Activated CD4-positive, alpha-beta T cell treated with anti-CD3 and anti-CD28 coated beads for 36 hours (primary cell): ENCODE results near the gene NMB. TPM values are rescaled to one million over a fixed set of nuclear protein-coding genes. Genes with fewer than 3 reads are reported as not detected.
"Not testable (repeated sequence)": the region's sequence is repeated elsewhere in the genome, so short reads cannot be mapped to it uniquely, and the experiment has no call there.

ENCODE experiments used
- ATAC-seq: fragments of 200-7000 bp; cut with Tn5 transposase; one replicate; pipeline ENCODE4 v1.10.0; 2021; ENCODE audit warnings: mild to moderate bottlenecking, moderate library complexity
- CTCF ChIA-PET: fragments of 350-600 bp; sonication (Branson Sonifier 250); formaldehyde crosslinking; loops from one replicate; lab custom pipeline; 2021; ENCODE audit warnings: antibody characterized with exemption; lab: Charles Lee
- POLR2A ChIA-PET: fragments of 350-600 bp; sonication (Branson Sonifier 250); formaldehyde crosslinking; loops from one replicate; lab custom pipeline; 2021; ENCODE audit warnings: antibody characterized with exemption, inconsistent platforms; lab: Charles Lee
- DNase-seq: peaks from one replicate; pipeline ENCODE4 v3.0.0-alpha.2; 2020
- H3K27ac Mint-ChIP-seq: one replicate; pipeline ENCODE4 v1.8.0; 2021; ENCODE audit warnings: mixed read lengths
- H3K27me3 Mint-ChIP-seq: one replicate; pipeline ENCODE4 v1.8.0; 2021; ENCODE audit warnings: mixed read lengths
- H3K36me3 Mint-ChIP-seq: one replicate; pipeline ENCODE4 v1.8.0; 2021; ENCODE audit warnings: low read depth, mixed read lengths
- H3K4me1 Mint-ChIP-seq: one replicate; pipeline ENCODE4 v1.8.0; 2021; ENCODE audit warnings: mixed read lengths
- H3K4me3 Mint-ChIP-seq: one replicate; pipeline ENCODE4 v1.8.0; 2021; ENCODE audit warnings: mild to moderate bottlenecking, moderate library complexity, mixed read lengths
- H3K9me3 Mint-ChIP-seq: one replicate; pipeline ENCODE4 v1.8.0; 2021; ENCODE audit warnings: low read depth, mixed read lengths
- intact Hi-C, 2 experiments: fragments of 100-400 bp; cut with DNase I in 1 of 2; cut with micrococcal nuclease in 1 of 2; formaldehyde crosslinking; loops; one replicate each; pipeline versions ENCODE4 v1.14.2 to v1.15.1; 2022 to 2024; cut with DNase I, micrococcal nuclease
- total RNA-seq, 2 experiments: library from RNA; stranded (reverse); gene quantifications; one replicate each; pipeline ENCODE4 v1.2.3, GENCODE V29; 2021

Gene NMB, protein sequence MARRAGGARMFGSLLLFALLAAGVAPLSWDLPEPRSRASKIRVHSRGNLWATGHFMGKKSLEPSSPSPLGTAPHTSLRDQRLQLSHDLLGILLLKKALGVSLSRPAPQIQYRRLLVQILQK
- total RNA-seq, result 1 to 10 TPM; 2.7 to 4.0 TPM

DNA sequence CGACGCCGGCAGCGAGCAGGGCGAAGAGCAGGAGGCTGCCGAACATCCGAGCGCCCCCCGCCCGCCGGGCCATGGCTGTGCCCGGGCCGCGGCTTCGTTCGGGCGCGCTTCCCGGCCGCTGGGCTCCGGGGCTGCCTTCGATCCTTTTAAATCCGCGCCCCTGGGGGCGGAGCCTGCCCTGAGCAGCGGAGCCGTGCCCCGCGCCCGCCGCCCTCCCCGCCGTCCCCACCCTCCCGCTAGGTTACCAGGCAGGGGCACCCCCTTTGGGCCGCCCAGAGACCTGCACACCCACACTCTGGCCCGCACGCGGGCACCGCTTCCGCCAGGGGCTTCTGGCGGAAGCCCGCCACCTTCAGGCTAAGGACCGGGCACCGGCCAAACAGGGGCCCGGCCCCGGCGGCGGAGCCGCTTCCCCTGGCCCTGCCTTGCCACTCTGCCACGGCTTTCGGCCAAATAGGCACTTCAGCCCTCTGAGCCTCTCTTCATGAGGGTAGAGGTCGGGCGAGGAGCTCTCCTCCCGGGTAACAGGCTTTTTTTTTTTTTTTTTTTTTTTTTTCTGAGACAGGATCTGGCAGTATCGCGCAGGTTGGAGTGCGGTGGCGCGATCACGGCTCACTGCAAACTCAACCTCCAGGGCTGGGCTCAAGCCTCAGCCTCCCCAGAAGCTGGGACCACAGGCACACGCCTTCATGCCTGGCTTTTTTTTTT, at the start of gene NMB:
NMB (minus strand) TSS at position 120 of the 708 bp plus-strand sequence; CDS start at position 73, 47 bp downstream.
- DNase-seq (peak; percentile 89), ATAC-seq (peak; percentile 56)
- H3K9me3 Mint-ChIP-seq, result no peaks in the 10 kb centered on the region
- no peaks in the 10 kb centered on the region for H3K27me3 Mint-ChIP-seq
- CTCF ChIA-PET, result interaction anchor here (0.6 to 1.3 kb wide), 9 partner anchors 15 to 310 kb away, joined by 3 to 6 read pairs (median 3); no protein-coding TSS in a partner anchor
- H3K4me3 Mint-ChIP-seq, result peak within 1 kb of the TSS; percentile 69
- H3K27ac Mint-ChIP-seq, result peak within 1 kb of the TSS; percentile 66
- peaks cover 30% of the 10 kb centered on the region for H3K4me1 Mint-ChIP-seq
- intact Hi-C loops, result loop anchor here in 1 of 2 experiments (1.0 kb wide), 4 partner anchors 58 to 90 kb away; partner anchors contain the start of genes SEC11A and ZNF592
- POLR2A ChIA-PET, result interaction anchor here (0.6 to 1.0 kb wide), 4 partner anchors 48 to 116 kb away, joined by 3 to 4 read pairs (median 4); no protein-coding TSS in a partner anchor
- peaks cover under 1% of the 10 kb centered on the region for H3K36me3 Mint-ChIP-seq

DNA sequence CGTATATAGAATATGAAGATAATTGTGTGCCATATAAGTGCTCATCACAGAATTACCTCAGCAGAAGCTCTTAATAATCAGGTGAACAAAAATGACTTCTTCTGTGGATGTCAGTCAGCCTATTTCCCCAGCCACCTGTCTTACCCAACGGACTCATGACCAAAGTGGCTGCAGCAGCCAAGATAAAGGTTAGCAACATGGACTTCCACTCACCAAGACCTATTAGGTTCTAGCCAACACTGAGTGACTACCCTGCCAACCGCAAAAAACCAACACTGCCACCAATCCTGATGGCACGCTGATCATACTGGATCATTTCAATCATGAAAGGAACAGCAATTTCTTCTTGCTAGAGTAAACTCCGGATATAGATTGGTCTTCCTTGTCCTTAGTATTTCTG, 45.8 kb upstream of the NMB start:
- H3K27ac Mint-ChIP-seq, result no peak overlapping the region
- peaks cover 19% of the 10 kb centered on the region for H3K36me3 Mint-ChIP-seq
- ATAC-seq (no peak), DNase-seq (no peak)
- ChIA-PET CTCF (interaction anchor here (0.7 to 1.8 kb wide), 3 partner anchors 9 to 48 kb away, joined by 3 to 4 read pairs (median 3); partner anchors contain the start of gene SEC11A), POLR2A (no interaction called here)
- peaks cover 61% of the 10 kb centered on the region for H3K4me1 Mint-ChIP-seq
- intact Hi-C loops, result no loop called here
- H3K4me3 Mint-ChIP-seq, result no peak overlapping the region
- H3K9me3 Mint-ChIP-seq, result no peaks in the 10 kb centered on the region
- no peaks in the 10 kb centered on the region for H3K27me3 Mint-ChIP-seq

- no peaks in the 10 kb centered on the region for H3K27me3 Mint-ChIP-seq
- H3K27ac Mint-ChIP-seq, result no peak overlapping the region
- no peaks in the 10 kb centered on the region for H3K9me3 Mint-ChIP-seq
- CTCF ChIA-PET, result interaction anchor here (0.6 to 1.8 kb wide), 5 partner anchors 10 to 68 kb away, joined by 3 to 4 read pairs (median 4); no protein-coding TSS in a partner anchor
- POLR2A ChIA-PET, result interaction anchor here (0.7 kb wide), 1 partner anchor 34 kb away, joined by 9 read pairs; no protein-coding TSS in a partner anchor
- H3K4me3 Mint-ChIP-seq, result no peak overlapping the region
- ATAC-seq, result peak; percentile 63
- H3K36me3 Mint-ChIP-seq, result peaks cover 12% of the 10 kb centered on the region
- no peak for DNase-seq
- intact Hi-C loops, result no loop called here
- peaks cover 60% of the 10 kb centered on the region for H3K4me1 Mint-ChIP-seq
These were observed 45.0 kb upstream of the NMB start for GRCh38 chr15:84702961-84703482.

- CTCF ChIA-PET, result no interaction called here
- intact Hi-C loops, result no loop called here
- peak overlapping the region; percentile 13 for H3K4me3 Mint-ChIP-seq
These were observed 41.7 kb upstream of the NMB start for GRCh38 chr15:84699538-84700191.

GRCh38 chr15:84697236-84697990, 39.4 kb upstream of the NMB start:
- no peak overlapping the region for H3K4me3 Mint-ChIP-seq
- POLR2A ChIA-PET, result no interaction called here
- CTCF ChIA-PET, result interaction anchor here (0.7 to 1.0 kb wide), 5 partner anchors 26 to 375 kb away, joined by 3 to 5 read pairs (median 4); no protein-coding TSS in a partner anchor
- intact Hi-C loops, result no loop called here
- H3K4me1 Mint-ChIP-seq, result peaks cover 46% of the 10 kb centered on the region
- H3K27me3 Mint-ChIP-seq, result no peaks in the 10 kb centered on the region
- ATAC-seq, result no peak
- DNase-seq, result no peak
- no peak overlapping the region for H3K27ac Mint-ChIP-seq
- peaks cover 7% of the 10 kb centered on the region for H3K36me3 Mint-ChIP-seq
- H3K9me3 Mint-ChIP-seq, result no peaks in the 10 kb centered on the region

More at GRCh38 chr15:84699538-84700191, 41.7 kb upstream of the NMB start:
- no peaks in the 10 kb centered on the region for H3K9me3 Mint-ChIP-seq
- H3K27ac Mint-ChIP-seq, result peak overlapping the region; percentile 76
- no peaks in the 10 kb centered on the region for H3K27me3 Mint-ChIP-seq
- peaks cover 10% of the 10 kb centered on the region for H3K36me3 Mint-ChIP-seq
- peaks cover 63% of the 10 kb centered on the region for H3K4me1 Mint-ChIP-seq
- POLR2A ChIA-PET, result interaction anchor here (0.6 kb wide), 1 partner anchor 108 kb away, joined by 3 read pairs; no protein-coding TSS in a partner anchor
- peak; percentile 24 for DNase-seq
- ATAC-seq, result peak; percentile 76

GRCh38 chr15:84696757-84697156, 38.8 kb upstream of the NMB start:
- no peak for ATAC-seq
- CTCF ChIA-PET, result interaction anchor here (1.0 kb wide), 1 partner anchor 51 kb away, joined by 4 read pairs; no protein-coding TSS in a partner anchor
- Mint-ChIP-seq H3K36me3 (peaks cover 7% of the 10 kb centered on the region), H3K27ac (no peak overlapping the region), H3K9me3 (no peaks in the 10 kb centered on the region), H3K4me3 (no peak overlapping the region), H3K4me1 (peaks cover 49% of the 10 kb centered on the region), H3K27me3 (no peaks in the 10 kb centered on the region)
- POLR2A ChIA-PET, result no interaction called here
- intact Hi-C loops, result no loop called here
- no peak for DNase-seq

- no peak for ATAC-seq
- Mint-ChIP-seq H3K4me1 (peaks cover 16% of the 10 kb centered on the region), H3K9me3 (no peaks in the 10 kb centered on the region), H3K27ac (no peak overlapping the region), H3K27me3 (no peaks in the 10 kb centered on the region), H3K36me3 (peaks cover 36% of the 10 kb centered on the region), H3K4me3 (no peak overlapping the region)
- ChIA-PET POLR2A (no interaction called here), CTCF (no interaction called here)
- DNase-seq, result no peak
- intact Hi-C loops, result no loop called here
These were observed 32.3 kb upstream of the NMB start for GRCh38 chr15:84690342-84690741.

DNA sequence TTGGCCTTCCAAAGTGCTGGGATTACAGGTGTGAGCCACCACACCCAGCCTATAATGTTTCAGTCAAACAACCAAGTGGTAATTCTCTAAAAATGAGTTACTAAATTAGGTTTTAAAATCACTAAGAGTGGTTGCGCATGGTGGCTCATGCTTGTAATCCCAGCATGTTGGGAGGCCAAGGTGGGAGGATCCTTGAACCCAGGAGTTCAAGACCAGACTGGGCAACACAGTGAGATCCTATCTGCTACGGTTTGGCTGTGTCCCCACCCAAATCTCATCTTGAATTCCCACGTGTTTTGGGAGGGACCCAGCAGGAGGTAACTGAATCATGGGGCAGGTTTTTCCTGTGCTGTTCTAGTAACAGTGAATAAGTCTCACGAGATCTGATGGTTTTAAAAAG, 31.9 kb upstream of the NMB start:
- POLR2A ChIA-PET, result no interaction called here

DNA sequence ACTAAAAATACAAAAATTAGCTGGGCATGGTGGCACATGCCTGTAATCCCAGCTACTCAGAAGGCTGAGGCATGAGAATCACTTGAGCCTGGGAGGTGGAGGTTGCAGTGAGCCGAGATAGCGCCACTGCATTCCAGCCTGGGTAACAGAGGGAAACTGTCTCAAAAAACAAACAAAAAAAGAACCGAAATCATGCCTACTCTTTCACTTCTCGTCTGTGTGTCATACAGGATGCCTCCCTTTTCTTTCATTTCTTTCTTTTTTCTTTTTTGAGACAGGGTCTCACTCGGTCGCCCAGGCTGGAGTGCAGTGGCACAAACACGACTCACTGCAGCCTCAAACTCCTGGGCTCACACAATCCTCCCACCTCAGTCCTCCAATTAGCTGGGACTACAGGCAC, 28.4 kb upstream of the NMB start:
- POLR2A ChIA-PET, H3K27me3 Mint-ChIP-seq: not testable (repeated sequence)

More for the DNA sequence above, 31.9 kb upstream of the NMB start:
- Mint-ChIP-seq H3K4me1 (peaks cover 17% of the 10 kb centered on the region), H3K36me3 (peaks cover 40% of the 10 kb centered on the region), H3K9me3 (no peaks in the 10 kb centered on the region), H3K27me3 (no peaks in the 10 kb centered on the region), H3K4me3 (no peak overlapping the region), H3K27ac (no peak overlapping the region)
- intact Hi-C loops, result no loop called here
- ATAC-seq, result no peak
- CTCF ChIA-PET, result no interaction called here
- DNase-seq, result no peak

GRCh38 chr15:84685304-84685703, 27.3 kb upstream of the NMB start:
- CTCF ChIA-PET, result interaction anchor here (0.6 to 1.0 kb wide), 3 partner anchors 9 to 57 kb away, joined by 3 to 4 read pairs (median 3); no protein-coding TSS in a partner anchor
- Mint-ChIP-seq H3K4me1 (peaks cover 28% of the 10 kb centered on the region), H3K27ac (peak overlapping the region; percentile 37), H3K27me3 (no peaks in the 10 kb centered on the region), H3K36me3 (peaks cover 53% of the 10 kb centered on the region), H3K9me3 (no peaks in the 10 kb centered on the region), H3K4me3 (no peak overlapping the region)
- ATAC-seq (no peak), DNase-seq (no peak)
- intact Hi-C loops, result no loop called here
- POLR2A ChIA-PET, result no interaction called here

More for the DNA sequence above, 28.4 kb upstream of the NMB start:
- H3K9me3 Mint-ChIP-seq, ATAC-seq, intact Hi-C loops, H3K4me3 Mint-ChIP-seq, DNase-seq: not testable (repeated sequence)
- CTCF ChIA-PET, result interaction anchor here (0.6 kb wide), 1 partner anchor 86 kb away, joined by 4 read pairs; the partner anchor contains the start of gene ZSCAN2
- Mint-ChIP-seq H3K27ac (peak overlapping the region; percentile 11), H3K4me1 (peaks cover 27% of the 10 kb centered on the region), H3K36me3 (peaks cover 56% of the 10 kb centered on the region)
